ENCODE results near the gene ZNF70.

DNA sequence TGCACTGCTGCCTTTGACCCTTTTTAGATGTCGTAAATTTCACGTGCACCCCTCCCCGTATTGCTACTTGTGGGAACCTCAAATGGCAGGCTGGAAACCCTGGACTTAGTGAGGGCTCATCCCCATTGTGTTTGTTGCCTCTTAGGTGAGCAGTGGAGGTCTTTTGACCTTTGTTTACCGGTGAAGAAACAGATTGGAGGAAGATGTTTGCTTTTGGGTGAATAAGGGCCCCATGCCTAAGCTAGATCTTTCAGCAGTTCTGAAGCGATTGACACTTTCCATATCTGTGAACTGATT, 36.6 kb upstream of the ZNF70 start:
- TF ChIP-seq CTCF (IDR thresholded peaks at IDR 0.05) = no peak
- no peak for TF ChIP-seq POLR2A (IDR thresholded peaks at IDR 0.05)

All from adrenal gland (tissue), 5 donors.